Prostate gland (tissue), 2 donors: ENCODE results near the gene STAMBPL1. TPM values are rescaled to one million over a fixed set of nuclear protein-coding genes. Genes with fewer than 3 reads are reported as not detected.

Source experiments
- DNase-seq: peaks from one replicate; pipeline ENCODE4 v3.0.0-alpha.2; 2019; ENCODE audit warnings: low spot score
- H3K27ac ChIP-seq, 2 donors: fragments of 200-600 bp; sonication (generic); 2 replicates each; pipeline ENCODE4 v1.5.1; 2017 to 2019
- H3K27me3 ChIP-seq: fragments of 200-600 bp; sonication (generic); replicated peaks from 2 replicates; pipeline ENCODE4 v1.5.1; 2019; ENCODE audit not compliant: insufficient read depth
- H3K36me3 ChIP-seq, 2 donors: fragments of 200-600 bp; sonication (generic); 1 replicate in 1 of 2; 2 replicates in 1 of 2; pipeline versions ENCODE4 v1.5.1 to v1.8.1; 2017 to 2019
- H3K4me1 ChIP-seq: fragments of 200-600 bp; sonication (generic); replicated peaks from 2 replicates; pipeline ENCODE4 v1.5.1; 2019
- H3K4me3 ChIP-seq, 2 donors: fragments of 200-600 bp; sonication (generic); 2 replicates each; pipeline ENCODE4 v1.5.1; 2017 to 2019
- H3K9me3 ChIP-seq: fragments of 200-600 bp; sonication (generic); 2 replicates; pipeline ENCODE4 v1.5.1; 2017
- POLR2A ChIP-seq: fragments of 450-650 bp; IDR thresholded peaks from one replicate; pipeline ENCODE4 v1.6.1; 2016; ENCODE audit warnings: antibody characterized with exemption, mild to moderate bottlenecking
- POLR2AphosphoS5 ChIP-seq: sonication (generic); formaldehyde crosslinking; IDR thresholded peaks from one replicate; pipeline ENCODE4 v1.6.1; 2017; ENCODE audit warnings: antibody characterized with exemption
- WGBS: methylation state at CpG from one replicate; pipeline ENCODE4 v1.1.5; 2018; 5-methylcytosine and 5-hydroxymethylcytosine counted together
- intact Hi-C: fragments of 100-400 bp; cut with DNase I; formaldehyde crosslinking; loops from one replicate; pipeline ENCODE4 v1.14.2; 2022
- total RNA-seq, 2 donors: library from RNA; depleted of rRNA; stranded (reverse); fragments of >200 nt; gene quantifications; one replicate each; pipeline ENCODE4 v1.1.0, GENCODE V29; 2016
- TF ChIP-seq, protein P1 (sequence below), 4 experiments: fragments of 200-600 bp in 2 of 4; fragments of 450-650 bp in 2 of 4; sonication (generic) in 2 of 4; IDR thresholded peaks; 1 replicate in 3 of 4; 2 replicates in 1 of 4; pipeline ENCODE4 v1.5.1; 2016 to 2019; ENCODE audit warnings: antibody characterized with exemption in 4 of 4, mild to moderate bottlenecking in 2 of 4, moderate library complexity in 2 of 4

The STAMBPL1 gene
- total RNA-seq, 2 donors from 2014 or later: 3.6 to 5.8 TPM

DNA sequence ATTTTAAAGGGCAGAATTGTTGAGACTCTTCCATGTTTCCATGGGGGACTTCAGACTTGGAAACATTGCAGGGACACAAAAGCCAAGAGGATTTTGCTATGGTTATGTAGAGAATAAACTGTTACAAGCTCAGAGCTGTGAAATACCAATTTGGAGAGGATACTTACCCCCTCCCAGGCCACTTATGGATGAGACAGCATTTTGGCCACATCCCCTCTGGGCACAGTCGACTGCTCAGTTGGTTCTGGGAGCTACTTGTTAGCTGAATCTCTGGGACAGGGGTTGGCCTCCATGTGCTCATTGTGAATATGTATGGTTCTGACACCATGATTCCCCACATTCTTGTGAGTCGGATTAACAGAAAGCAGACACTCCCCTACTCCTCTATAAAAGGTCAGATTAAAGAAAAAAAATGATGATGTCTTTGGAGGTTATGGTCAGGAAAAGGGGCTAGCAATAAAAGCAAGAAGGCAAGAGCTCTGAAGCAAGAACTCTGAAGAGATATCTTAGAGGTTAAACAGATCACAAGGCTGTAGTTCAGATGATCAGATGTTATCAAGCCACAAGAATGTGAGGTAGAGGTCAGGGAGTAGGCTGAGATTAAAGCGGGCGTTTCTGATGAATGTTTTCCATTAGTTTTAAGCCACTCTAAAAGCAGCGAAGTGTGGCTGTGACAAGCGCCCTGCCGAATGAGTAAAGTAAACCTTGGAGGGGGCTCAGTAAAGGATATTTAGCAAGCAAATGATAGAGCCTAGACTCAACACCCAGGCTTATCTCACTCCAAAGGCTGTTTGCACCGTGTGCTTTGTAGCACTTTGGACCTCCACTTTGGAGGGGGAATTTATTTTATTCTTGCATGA lies 17.2 kb downstream of the STAMBPL1 start:
- no peaks in the 10 kb centered on the region for H3K36me3 ChIP-seq
- intact Hi-C loops: no loop called here
- DNase-seq: no peak
- TF ChIP-seq POLR2A (no peak), POLR2AphosphoS5 (no peak)
- TF ChIP-seq, protein P1, sequence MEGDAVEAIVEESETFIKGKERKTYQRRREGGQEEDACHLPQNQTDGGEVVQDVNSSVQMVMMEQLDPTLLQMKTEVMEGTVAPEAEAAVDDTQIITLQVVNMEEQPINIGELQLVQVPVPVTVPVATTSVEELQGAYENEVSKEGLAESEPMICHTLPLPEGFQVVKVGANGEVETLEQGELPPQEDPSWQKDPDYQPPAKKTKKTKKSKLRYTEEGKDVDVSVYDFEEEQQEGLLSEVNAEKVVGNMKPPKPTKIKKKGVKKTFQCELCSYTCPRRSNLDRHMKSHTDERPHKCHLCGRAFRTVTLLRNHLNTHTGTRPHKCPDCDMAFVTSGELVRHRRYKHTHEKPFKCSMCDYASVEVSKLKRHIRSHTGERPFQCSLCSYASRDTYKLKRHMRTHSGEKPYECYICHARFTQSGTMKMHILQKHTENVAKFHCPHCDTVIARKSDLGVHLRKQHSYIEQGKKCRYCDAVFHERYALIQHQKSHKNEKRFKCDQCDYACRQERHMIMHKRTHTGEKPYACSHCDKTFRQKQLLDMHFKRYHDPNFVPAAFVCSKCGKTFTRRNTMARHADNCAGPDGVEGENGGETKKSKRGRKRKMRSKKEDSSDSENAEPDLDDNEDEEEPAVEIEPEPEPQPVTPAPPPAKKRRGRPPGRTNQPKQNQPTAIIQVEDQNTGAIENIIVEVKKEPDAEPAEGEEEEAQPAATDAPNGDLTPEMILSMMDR (IDR thresholded peaks at IDR 0.05): no peak
- no peak overlapping the region for H3K4me3 ChIP-seq
- no peaks in the 10 kb centered on the region for H3K9me3 ChIP-seq
- WGBS: 70% methylated on average over 8 of the region's 8 CpGs
- H3K27ac ChIP-seq: no peak overlapping the region
- H3K4me1 ChIP-seq: no peaks in the 10 kb centered on the region
- no peaks in the 10 kb centered on the region for H3K27me3 ChIP-seq

DNA sequence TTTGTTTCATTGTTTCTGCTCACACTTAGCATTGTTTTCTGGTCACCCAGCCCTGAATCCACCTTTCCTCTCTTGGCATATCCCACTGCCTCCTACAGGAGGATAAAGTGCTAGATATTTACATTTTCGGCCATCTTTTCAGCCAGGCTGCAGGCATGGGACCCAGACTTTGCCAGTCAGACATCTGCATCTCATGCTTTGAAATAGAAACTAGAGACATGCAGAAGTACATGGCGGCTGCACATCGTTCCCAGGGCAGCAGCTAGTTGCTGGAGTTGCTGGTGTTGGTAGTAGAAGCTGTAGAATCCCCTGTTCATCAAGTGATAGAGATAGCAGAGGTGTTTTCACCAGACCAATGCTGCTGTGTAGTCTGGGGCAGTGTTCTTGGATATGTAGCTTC lies 18.7 kb downstream of the STAMBPL1 start:
- no peaks in the 10 kb centered on the region for H3K9me3 ChIP-seq
- no peak overlapping the region for H3K27ac ChIP-seq
- TF ChIP-seq POLR2A (no peak), POLR2AphosphoS5 (no peak)
- TF ChIP-seq, protein P1 (IDR thresholded peaks at IDR 0.05): no peak
- no peaks in the 10 kb centered on the region for H3K4me1 ChIP-seq
- no peak for DNase-seq
- no peaks in the 10 kb centered on the region for H3K27me3 ChIP-seq
- 98% methylated on average over 3 of the region's 3 CpGs for WGBS
- no peak overlapping the region for H3K4me3 ChIP-seq
- intact Hi-C loops: no loop called here
- no peaks in the 10 kb centered on the region for H3K36me3 ChIP-seq

DNA sequence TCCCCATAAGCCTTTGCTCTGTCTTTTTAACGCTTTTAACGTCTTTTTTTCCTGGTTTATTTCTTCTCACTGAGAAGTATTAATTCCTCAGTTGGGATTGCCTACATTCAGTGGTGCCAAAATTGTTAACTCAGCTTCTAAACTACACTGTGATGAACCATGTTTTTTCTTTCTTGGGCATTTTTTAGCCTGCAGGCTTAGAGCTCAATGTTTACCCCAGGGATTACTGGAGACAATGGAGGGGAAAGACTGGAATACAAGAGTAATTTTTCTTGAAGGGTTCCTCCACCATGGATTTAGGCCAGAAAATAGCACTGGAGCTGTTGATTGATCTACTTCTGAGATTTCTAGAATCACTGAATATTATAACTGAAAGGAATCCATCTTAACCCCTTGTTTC lies 19.8 kb downstream of the STAMBPL1 start:
- no peaks in the 10 kb centered on the region for H3K4me1 ChIP-seq
- intact Hi-C loops: no loop called here

DNA sequence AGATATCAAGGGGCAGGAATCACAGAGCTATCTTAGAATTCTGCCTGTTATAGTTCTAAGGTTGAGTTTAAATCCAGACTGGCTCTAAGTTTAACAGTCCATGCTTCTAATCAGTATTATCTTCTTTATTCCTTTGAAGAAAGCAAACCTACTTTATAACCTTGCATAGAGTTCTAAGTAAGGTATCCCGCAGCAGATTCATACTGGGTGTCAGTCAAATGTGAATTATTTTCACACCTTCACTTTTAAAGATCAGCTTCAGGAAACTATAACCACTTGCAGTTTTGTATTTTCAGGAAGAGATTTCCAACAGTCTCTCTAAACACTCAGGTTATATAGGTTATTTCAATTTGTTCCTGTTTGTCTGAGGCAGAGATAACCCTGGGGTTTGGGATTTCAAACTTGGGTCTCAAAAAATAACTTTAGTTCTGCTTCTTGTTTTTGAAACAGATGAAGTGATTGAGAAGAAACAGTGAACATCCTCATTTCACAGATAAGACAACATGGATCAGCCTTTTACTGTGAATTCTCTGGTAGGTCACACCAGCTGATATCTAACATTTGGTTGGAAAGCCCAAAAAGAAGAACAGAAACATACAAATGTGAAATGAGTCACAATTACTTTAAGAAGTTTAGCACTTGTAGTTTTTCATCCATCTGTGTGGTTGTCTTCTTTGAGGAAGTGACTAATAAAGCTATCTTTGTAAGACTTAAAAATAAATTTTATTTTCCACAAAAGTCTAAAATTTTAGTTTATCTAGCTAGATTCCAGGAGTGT lies 21.4 kb downstream of the STAMBPL1 start:
- Histone ChIP-seq H3K36me3 (no peaks in the 10 kb centered on the region), H3K27ac (no peak overlapping the region), H3K27me3 (no peaks in the 10 kb centered on the region), H3K4me1 (no peaks in the 10 kb centered on the region), H3K4me3 (no peak overlapping the region), H3K9me3 (no peaks in the 10 kb centered on the region)
- WGBS: 93% methylated on average over 1 of the region's 1 CpG
- intact Hi-C loops: no loop called here
- TF ChIP-seq, protein P1 (IDR thresholded peaks at IDR 0.05): no peak
- TF ChIP-seq POLR2AphosphoS5: no peak
- TF ChIP-seq POLR2A: no peak
- DNase-seq: no peak

More for the DNA sequence above, 19.8 kb downstream of the STAMBPL1 start:
- H3K36me3 ChIP-seq: no peaks in the 10 kb centered on the region
- no peak overlapping the region for H3K27ac ChIP-seq
- H3K27me3 ChIP-seq: no peaks in the 10 kb centered on the region
- DNase-seq: no peak
- H3K9me3 ChIP-seq: no peaks in the 10 kb centered on the region
- no peak for TF ChIP-seq POLR2A
- TF ChIP-seq POLR2AphosphoS5: no peak
- TF ChIP-seq, protein P1 (IDR thresholded peaks at IDR 0.05): no peak
- no peak overlapping the region for H3K4me3 ChIP-seq
- 59% methylated on average over 2 of the region's 2 CpGs for WGBS
